Right lobe of liver (tissue), 6 donors: ENCODE measurements around the gene AKR1D1. TPM values are rescaled to one million over a fixed set of nuclear protein-coding genes. Genes with fewer than 3 reads are reported as not detected.
"Not testable (repeated sequence)": the region's sequence is repeated elsewhere in the genome, so short reads cannot be mapped to it uniquely, and the experiment has no call there.

Experiments
- ATAC-seq, 4 donors: fragments of 200-7000 bp; cut with Tn5 transposase; one replicate each; pipeline ENCODE4 v1.9.1; 2020; ENCODE audit warnings: mild to moderate bottlenecking in 4 of 4, moderate library complexity in 4 of 4
- DNase-seq, 3 donors: peaks; one replicate each; pipeline ENCODE4 v3.0.0-alpha.2; 2020
- H3K27ac ChIP-seq, 3 donors: fragments of 200-600 bp; one replicate each; pipeline ENCODE4 v1.8.0; 2022
- H3K27me3 ChIP-seq, 2 donors: fragments of 200-600 bp; one replicate each; pipeline ENCODE4 v1.8.0; 2022
- H3K36me3 ChIP-seq, 4 donors: fragments of 200-600 bp; sonication (generic) in 1 of 4; one replicate each; pipeline versions ENCODE4 v1.5.1 to v1.8.0; 2017 to 2022; ENCODE audit warnings: control low read depth in 1 of 4
- H3K4me1 ChIP-seq, 4 donors: fragments of 200-600 bp; sonication (generic) in 1 of 4; one replicate each; pipeline versions ENCODE4 v1.5.1 to v1.8.0; 2017 to 2022; ENCODE audit warnings: control low read depth in 1 of 4
- H3K4me3 ChIP-seq, 3 donors: fragments of 200-600 bp; one replicate each; pipeline ENCODE4 v1.8.0; 2022
- H3K9me3 ChIP-seq, 4 donors: fragments of 200-600 bp; sonication (generic) in 1 of 4; one replicate each; pipeline versions ENCODE4 v1.5.1 to v1.8.0; 2017 to 2022; ENCODE audit warnings: control low read depth in 1 of 4
- CTCF ChIP-seq, 4 donors: fragments of 200-600 bp in 3 of 4; fragments of 450-650 bp in 1 of 4; IDR thresholded peaks; one replicate each; pipeline versions ENCODE4 v1.5.1 to v1.8.0; 2016 to 2022; ENCODE audit warnings: antibody characterized with exemption in 4 of 4, mild to moderate bottlenecking in 2 of 4
- POLR2A ChIP-seq: fragments of 450-650 bp; IDR thresholded peaks from one replicate; pipeline ENCODE4 v1.6.1; 2017; ENCODE audit warnings: antibody characterized with exemption, mild to moderate bottlenecking
- WGBS: methylation state at CpG from one replicate; pipeline ENCODE4 v1.1.6; 2018; ENCODE audit warnings: low coverage, low lambda C conversion rate; ENCODE audit not compliant: insufficient coverage; ENCODE audit errors: missing lambda C conversion rate; 5-methylcytosine and 5-hydroxymethylcytosine counted together
- intact Hi-C, 2 donors: fragments of 100-400 bp; cut with DNase I; formaldehyde crosslinking; loops; one replicate each; pipeline versions ENCODE4 v1.11.2 to v1.14.1; 2022
- total RNA-seq, 6 experiments: library from RNA; depleted of rRNA in 2 of 6; stranded (reverse); fragments of >200 nt in 2 of 6; fragmentation: NEBNext Ultra II Directional in 3 of 6; extraction: Animal tissue kit (Norgen Biotek cat#: 25700) in 3 of 6; gene quantifications; one replicate each; pipeline versions ENCODE4 v1.1.0 to v1.2.4, GENCODE V29; 2016 to 2023
- donor health status: DM: no; HTN: yes; CAD: no.
- donor health status: DM: no; HTN: no; CAD: no.
- donor health status: DM: no; HTN: no; CAD: no.
- donor health status: DM: no; HTN: yes; CAD: no.
- donor health status: DM: no; HTN: yes; CAD: no.

AKR1D1 gene
- total RNA-seq, 6 experiments from 2014 or later = 43.8 to 332 (median 93.6) TPM

DNA sequence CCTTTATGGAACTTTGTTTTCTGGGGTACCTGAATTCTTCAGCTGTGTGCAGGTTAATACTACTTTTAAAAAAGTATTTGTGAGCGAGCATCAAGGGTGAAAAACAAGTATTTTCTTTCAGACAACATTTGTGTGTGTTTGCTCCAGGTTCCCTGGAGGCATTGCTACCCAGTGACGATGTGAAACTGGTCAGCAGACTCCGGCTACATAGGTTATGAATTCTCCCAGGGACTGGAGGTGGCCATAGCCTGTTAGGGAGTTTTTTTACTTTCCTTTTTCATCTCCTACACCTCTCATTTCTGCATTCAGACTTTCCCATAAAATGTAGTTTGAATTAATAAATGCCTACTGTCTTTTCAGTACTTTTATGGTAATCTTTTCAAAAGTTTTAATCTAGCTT, 7.6 kb downstream of the AKR1D1 start:
- H3K27ac ChIP-seq = no peak overlapping the region
- H3K36me3 ChIP-seq = peaks cover 0 to 18% (median 0%) of the 10 kb centered on the region in 4 donors
- H3K27me3 ChIP-seq = no peaks in the 10 kb centered on the region
- 51% methylated on average over 3 of the region's 3 CpGs for WGBS
- no peak overlapping the region for H3K4me3 ChIP-seq
- H3K4me1 ChIP-seq = peaks cover 0 to 75% (median 3%) of the 10 kb centered on the region in 4 donors
- H3K9me3 ChIP-seq = no peaks in the 10 kb centered on the region
- ATAC-seq (no peak), DNase-seq (no peak)
- intact Hi-C loops = no loop called here
- TF ChIP-seq POLR2A (no peak), CTCF (IDR thresholded peaks at IDR 0.05) (no peak)

- H3K27ac ChIP-seq = peak overlapping the region; percentile 33 to 66 (median 60)
- TF ChIP-seq CTCF (IDR thresholded peaks at IDR 0.05) = no peak
- no peak for TF ChIP-seq POLR2A
- H3K4me1 ChIP-seq = peaks cover 0 to 81% (median 14%) of the 10 kb centered on the region in 4 donors
- peak; percentile 72 to 77 (median 73) for ATAC-seq
- H3K9me3 ChIP-seq = no peaks in the 10 kb centered on the region
- DNase-seq = no peak
- intact Hi-C loops = no loop called here
- WGBS = 42% methylated on average over 5 of the region's 5 CpGs
- peak overlapping the region in 2 of 3 donors; percentile 26 to 27 for H3K4me3 ChIP-seq
- H3K36me3 ChIP-seq = peaks cover 0 to 21% (median 2%) of the 10 kb centered on the region in 4 donors
- H3K27me3 ChIP-seq = no peaks in the 10 kb centered on the region
Measured at GRCh38 chr7:138086563-138087270, 10.5 kb downstream of the AKR1D1 start.

GRCh38 chr7:138089080-138089901, 13.0 kb downstream of the AKR1D1 start:
- intact Hi-C loops = no loop called here
- peak; percentile 71 to 88 (median 80) for ATAC-seq
- no peak for TF ChIP-seq CTCF (IDR thresholded peaks at IDR 0.05)
- TF ChIP-seq POLR2A = no peak

DNA sequence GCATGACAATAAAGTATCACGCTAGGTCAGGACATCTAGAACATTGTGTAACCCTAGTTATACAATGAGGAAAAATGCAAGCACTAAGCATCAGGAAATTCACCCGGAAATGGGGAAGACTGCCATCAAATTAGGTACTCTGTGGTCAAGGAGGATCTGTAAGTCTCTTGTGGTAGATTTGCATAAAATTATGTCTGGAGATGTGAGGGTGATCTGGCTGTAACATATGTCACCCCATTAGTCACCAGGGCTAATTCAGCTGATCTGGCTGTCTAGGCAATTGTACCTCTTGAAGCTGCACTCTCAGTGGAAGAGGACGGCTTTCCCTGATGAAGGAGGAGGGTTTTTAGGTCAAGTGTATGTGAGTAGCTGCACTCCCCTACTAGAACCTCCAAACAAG, 14.8 kb downstream of the AKR1D1 start:
- Histone ChIP-seq H3K27ac (peak overlapping the region in 1 of 3 donors; percentile 29), H3K4me3 (no peak overlapping the region), H3K27me3 (no peaks in the 10 kb centered on the region), H3K36me3 (peaks cover 0 to 31% (median 3%) of the 10 kb centered on the region in 4 donors), H3K4me1 (peaks cover 0 to 81% (median 14%) of the 10 kb centered on the region in 4 donors), H3K9me3 (no peaks in the 10 kb centered on the region)
- intact Hi-C loops = no loop called here
- 47% methylated on average over 3 of the region's 3 CpGs for WGBS
- TF ChIP-seq CTCF (IDR thresholded peaks at IDR 0.05) (no peak), POLR2A (no peak)
- DNase-seq = no peak
- ATAC-seq = peak in 1 of 4 donors; percentile 17

More at GRCh38 chr7:138089080-138089901, 13.0 kb downstream of the AKR1D1 start:
- Histone ChIP-seq H3K4me1 (peaks cover 0 to 84% (median 14%) of the 10 kb centered on the region in 4 donors), H3K4me3 (no peak overlapping the region), H3K36me3 (peaks cover 0 to 28% (median 3%) of the 10 kb centered on the region in 4 donors), H3K27ac (peak overlapping the region in 2 of 3 donors; percentile 66), H3K9me3 (no peaks in the 10 kb centered on the region), H3K27me3 (no peaks in the 10 kb centered on the region)
- DNase-seq = peak in 1 of 3 donors; percentile 67
- WGBS = 61% methylated on average over 9 of the region's 9 CpGs

DNA sequence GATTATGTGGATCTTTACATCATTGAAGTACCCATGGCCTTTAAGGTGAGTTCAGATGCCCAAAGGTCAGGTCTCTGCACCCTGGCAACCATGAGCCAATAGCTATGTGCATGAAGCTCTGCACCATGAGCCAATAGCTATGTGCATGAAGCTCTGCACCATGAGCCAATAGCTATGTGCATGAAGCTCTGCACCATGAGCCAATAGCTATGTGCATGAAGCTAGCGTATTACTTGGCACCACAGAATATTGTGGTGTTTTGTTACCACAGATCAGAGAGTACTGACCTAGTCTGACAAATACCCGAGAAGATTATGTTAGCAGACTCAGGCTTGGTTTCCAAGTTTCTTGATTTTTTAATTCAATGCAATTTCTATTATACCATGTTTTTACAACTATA, 15.6 kb downstream of the AKR1D1 start:
- H3K4me3 ChIP-seq, ATAC-seq, H3K9me3 ChIP-seq, H3K27ac ChIP-seq, intact Hi-C loops, DNase-seq, H3K27me3 ChIP-seq: not testable (repeated sequence)
- H3K36me3 ChIP-seq = peaks cover 0 to 31% (median 3%) of the 10 kb centered on the region in 4 donors
- H3K4me1 ChIP-seq = peaks cover 0 to 80% (median 17%) of the 10 kb centered on the region in 4 donors
- 43% methylated on average over 2 of the region's 2 CpGs for WGBS
